Heart left ventricle (tissue), 16 donors: ENCODE results near the gene CASP9. TPM values are rescaled to one million over a fixed set of nuclear protein-coding genes. Genes with fewer than 3 reads are reported as not detected.
A peak's percentile ranks its signal among the peaks of the same experiment; 100 is the strongest.

Source experiments
- ATAC-seq, 4 donors: fragments of 200-7000 bp; cut with Tn5 transposase; one replicate each; pipeline ENCODE4 v1.9.1; 2020 to 2022; ENCODE audit warnings: moderate library complexity in 4 of 4, mild to moderate bottlenecking in 3 of 4, moderate number of reproducible peaks in 1 of 4
- DNase-seq, 5 donors: peaks; one replicate each; pipeline ENCODE4 v3.0.0-alpha.2; 2020
- H3K27ac ChIP-seq, 12 donors: fragments of 200-600 bp; sonication (generic) in 4 of 12; one replicate each; pipeline versions ENCODE4 v1.5.0 to v1.8.0; 2016 to 2022; ENCODE audit warnings: mild to moderate bottlenecking in 2 of 12
- H3K27me3 ChIP-seq, 9 donors: fragments of 200-600 bp; sonication (generic) in 2 of 9; one replicate each; pipeline versions ENCODE4 v1.5.1 to v1.8.0; 2016 to 2022; ENCODE audit warnings: mild to moderate bottlenecking in 3 of 9
- H3K36me3 ChIP-seq, 9 donors: fragments of 200-600 bp; sonication (generic) in 2 of 9; one replicate each; pipeline versions ENCODE4 v1.5.0 to v1.8.0; 2018 to 2022; ENCODE audit warnings: mild to moderate bottlenecking in 2 of 9
- H3K4me1 ChIP-seq, 12 donors: fragments of 200-600 bp; sonication (generic) in 4 of 12; one replicate each; pipeline versions ENCODE4 v1.5.0 to v1.8.0; 2016 to 2022; ENCODE audit warnings: mild to moderate bottlenecking in 3 of 12
- H3K4me3 ChIP-seq, 12 donors: fragments of 200-600 bp; sonication (generic) in 4 of 12; one replicate each; pipeline versions ENCODE4 v1.5.0 to v1.8.0; 2017 to 2022; ENCODE audit warnings: mild to moderate bottlenecking in 9 of 12, moderate library complexity in 4 of 12
- H3K9me3 ChIP-seq, 12 donors: fragments of 200-600 bp; sonication (generic) in 4 of 12; one replicate each; pipeline versions ENCODE4 v1.5.0 to v1.8.0; 2016 to 2022; ENCODE audit warnings: mild to moderate bottlenecking in 1 of 12
- CTCF ChIP-seq, 12 donors: fragments of 200-600 bp; sonication (generic) in 4 of 12; IDR thresholded peaks; one replicate each; pipeline versions ENCODE4 v1.5.0 to v1.8.0; 2018 to 2022; ENCODE audit warnings: antibody characterized with exemption in 12 of 12, mild to moderate bottlenecking in 5 of 12
- POLR2A ChIP-seq, 2 donors: fragments of 450-650 bp; IDR thresholded peaks; one replicate each; pipeline ENCODE4 v1.6.1; 2017; ENCODE audit warnings: antibody characterized with exemption in 2 of 2, mild to moderate bottlenecking in 2 of 2, moderate library complexity in 2 of 2
- WGBS, 4 donors: extraction: QIAGEN DNeasy Blood & Tissue Kit in 2 of 4; methylation state at CpG; one replicate each; pipeline versions ENCODE4 v1.1.5 to v1.1.7; 2013 to 2018; 5-methylcytosine and 5-hydroxymethylcytosine counted together
- intact Hi-C, 10 donors: fragments of 100-400 bp; cut with DNase I; formaldehyde crosslinking; loops; one replicate each; pipeline versions ENCODE4 v1.11.1 to v1.14.2; 2022
- polyA plus RNA-seq, 2 donors: library from polyadenylated mRNA; stranded (reverse); fragments of 200-250 nt; gene quantifications; one replicate each; pipeline ENCODE4 v1.2.3, GENCODE V29; 2013
- total RNA-seq, 9 donors: library from RNA; depleted of rRNA in 2 of 9; stranded (reverse); fragments of >200 nt in 2 of 9; fragmentation: NEBNext Ultra II Directional in 3 of 9; extraction: Animal tissue kit (Norgen Biotek cat#: 25700) in 3 of 9; gene quantifications; one replicate each; pipeline versions ENCODE4 v1.1.0 to v1.2.4, GENCODE V29; 2016 to 2023
- donor health status: ischemic (EF 13 %, LVEDD 7.1; RV severe dilation, severe dysfunction).
- donor health status: healthy with polysubstance abuse.
- donor health status: DM: no; HTN: yes; CAD: no.
- donor health status: DM: no; HTN: no; CAD: no.
- donor health status: ischemic (EF 25% LVEDD 6.9; RV normal size, moderate dysfunction).
- donor health status: ischemic (EF 25% LVEDD 5.7; RV mildly dilated, moderate dysfunction).
- donor health status: healthy.
- donor health status: DM: yes; HTN: yes; CAD: no.
- donor health status: ischemic (EF 35%, LVEDD 5.7; RV mildly dilated, moderate dysfunction).
- donor health status: nonischemic (EF 11% LVEDD 7.7; RV severe dilation, severe dysfunction).
- donor health status: DM: yes; HTN: yes; CAD: no.
- donor health status: PGD.
- donor health status: ischemic (EF 29% LVEDD 5.4; RV normal size, mild dysfunction).
- donor health status: nonischemic (EF 23%, LVEDD 6.1; RV moderate dilation, normal function).

The CASP9 gene
- total and polyA plus RNA-seq, 11 donors = 8.6 to 16.9 (median 11.8) TPM

- H3K27ac ChIP-seq = no peak overlapping the region
- intact Hi-C loops = loop anchor here in 8 of 10 donors (5.0 to 10.0 kb wide), 3 partner anchors 174 to 179 kb away; no protein-coding TSS in a partner anchor
- peaks cover 0 to 66% (median 47%) of the 10 kb centered on the region in 9 donors for H3K36me3 ChIP-seq
- H3K9me3 ChIP-seq = peaks cover 0 to 6% (median 0%) of the 10 kb centered on the region in 12 donors
- H3K27me3 ChIP-seq = no peaks in the 10 kb centered on the region
- ATAC-seq (peak in 3 of 4 donors; percentile 34 to 74 (median 56)), DNase-seq (peak; percentile 45 to 79 (median 56))
- peak; percentile 44 to 75 (median 61) for TF ChIP-seq CTCF (IDR thresholded peaks at IDR 0.05)
- TF ChIP-seq POLR2A (IDR thresholded peaks at IDR 0.05) = no peak
- 60 to 61% (median 60%) methylated on average over 17 of the region's 17 CpGs for WGBS, 4 donors
- H3K4me3 ChIP-seq = no peak overlapping the region
- no peaks in the 10 kb centered on the region for H3K4me1 ChIP-seq
Measured at GRCh38 chr1:15501208-15502032, 22.6 kb downstream of the CASP9 start.

- intact Hi-C loops = loop anchor here in 8 of 10 donors (5.0 to 10.0 kb wide), 3 partner anchors 173 to 178 kb away; no protein-coding TSS in a partner anchor
- peaks cover 0 to 66% (median 43%) of the 10 kb centered on the region in 9 donors for H3K36me3 ChIP-seq
- WGBS, 4 donors = 74 to 84% (median 80%) methylated on average over 19 of the region's 19 CpGs
- no peaks in the 10 kb centered on the region for H3K27me3 ChIP-seq
- no peaks in the 10 kb centered on the region for H3K4me1 ChIP-seq
- DNase-seq = no peak
- no peak overlapping the region for H3K27ac ChIP-seq
- TF ChIP-seq CTCF (IDR thresholded peaks at IDR 0.05) (no peak), POLR2A (IDR thresholded peaks at IDR 0.05) (no peak)
- peaks cover 0 to 6% (median 0%) of the 10 kb centered on the region in 12 donors for H3K9me3 ChIP-seq
- H3K4me3 ChIP-seq = no peak overlapping the region
- ATAC-seq = no peak
Measured at GRCh38 chr1:15500184-15501178, 23.5 kb downstream of the CASP9 start.

DNA sequence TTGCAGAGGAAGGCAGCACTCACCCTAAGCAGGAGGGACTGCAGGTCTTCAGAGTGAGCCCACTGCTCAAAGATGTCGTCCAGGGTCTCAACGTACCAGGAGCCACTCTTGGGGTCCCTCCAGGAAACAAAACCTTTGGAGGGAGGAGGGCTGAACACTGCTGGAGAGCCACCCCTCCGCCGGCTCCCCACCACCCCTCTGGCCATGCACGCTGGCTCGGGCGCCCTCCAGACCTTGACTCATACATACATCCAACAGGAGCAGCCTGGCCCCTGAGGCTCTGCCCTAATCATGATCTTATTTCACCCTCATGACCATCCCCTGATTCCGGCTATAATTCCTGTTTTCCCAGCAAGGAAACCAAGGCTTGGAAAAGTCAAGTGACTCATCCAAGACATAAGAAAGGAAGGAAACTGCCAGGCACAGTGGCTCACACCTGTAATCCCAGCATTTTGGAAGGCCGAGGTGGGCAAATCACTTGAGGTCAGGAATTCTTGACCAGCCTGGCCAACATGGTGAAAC, 30.1 kb downstream of the CASP9 start:
- WGBS, 4 donors = 89 to 97% (median 96%) methylated on average over 9 of the region's 9 CpGs
- TF ChIP-seq CTCF (IDR thresholded peaks at IDR 0.05) = no peak
- TF ChIP-seq POLR2A (IDR thresholded peaks at IDR 0.05) = no peak

More for the DNA sequence above, 30.1 kb downstream of the CASP9 start:
- Histone ChIP-seq H3K4me3 (no peak overlapping the region), H3K27ac (peak overlapping the region in 1 of 12 donors; percentile 80), H3K4me1 (peaks cover 0 to 16% (median 2%) of the 10 kb centered on the region in 12 donors), H3K9me3 (peaks cover 0 to 13% (median 0%) of the 10 kb centered on the region in 12 donors), H3K36me3 (peaks cover 0 to 58% (median 26%) of the 10 kb centered on the region in 9 donors), H3K27me3 (no peaks in the 10 kb centered on the region)
- no peak for ATAC-seq
- intact Hi-C loops = no loop called here
- no peak for DNase-seq
